Measurements from ENCODE around the gene RNF144B.

- TF ChIP-seq CBFB (CRISPR knock-in tag; IDR thresholded peaks at IDR 0.05) (no peak), TAF1 (IDR thresholded peaks at IDR 0.05; ENCODE audit: control insufficient read depth, extremely low read depth, insufficient read depth, low read length, severe bottlenecking) (no peak), ZNF324 (CRISPR knock-in tag; IDR thresholded peaks at IDR 0.05) (no peak), EZH2 (IDR thresholded peaks at IDR 0.05; ENCODE audit: borderline replicate concordance, low read depth, low read length) (no peak), ZNF274 (IDR thresholded peaks at IDR 0.05; ENCODE audit: borderline replicate concordance, low read depth, low read length) (no peak), CTCF (IDR thresholded peaks at IDR 0.05 in 2 of 3, conservative IDR thresholded peaks at IDR 0.05 in 1 of 3; ENCODE audit: insufficient read depth in 2 of 3, low read depth in 1 of 3, low read length in 3 of 3) (no peak), FOXP1 (CRISPR knock-in tag; IDR thresholded peaks at IDR 0.05) (no peak), POLR2AphosphoS5 (IDR thresholded peaks at IDR 0.05; ENCODE audit: control insufficient read depth, insufficient read depth, low read depth, low read length) (no peak), HDAC1 (IDR thresholded peaks at IDR 0.05) (no peak)
These were observed 127.0 kb downstream of the RNF144B start for GRCh38 chr6:18514180-18514579.

All from K562 (cell line).